GM18517 (cell line): ENCODE data around the gene KLHL12.
"Not testable (repeated sequence)": the region's sequence is repeated elsewhere in the genome, so short reads cannot be mapped to it uniquely, and the experiment has no call there.

Experiments used
- ATAC-seq: cut with Tn5 transposase; IDR thresholded peaks from one replicate; pipeline ENCODE4 v1.9.1; 2021; ENCODE audit warnings: mild to moderate bottlenecking, moderate library complexity; ENCODE audit not compliant: unreplicated experiment

Gene KLHL12

GRCh38 chr1:202952099-202952498, 25.1 kb upstream of the KLHL12 start:
- no peak for ATAC-seq

GRCh38 chr1:202951437-202951836, 24.4 kb upstream of the KLHL12 start:
- ATAC-seq = no peak

GRCh38 chr1:202945483-202945882, 18.4 kb upstream of the KLHL12 start:
- no peak for ATAC-seq

GRCh38 chr1:202944438-202944921, 17.4 kb upstream of the KLHL12 start:
- ATAC-seq = no peak

GRCh38 chr1:202942426-202942825, 15.4 kb upstream of the KLHL12 start:
- no peak for ATAC-seq

- ATAC-seq = no peak
Observed at GRCh38 chr1:202941372-202941771, 14.3 kb upstream of the KLHL12 start.

- ATAC-seq = no peak
Observed at GRCh38 chr1:202940561-202940960, 13.5 kb upstream of the KLHL12 start.

GRCh38 chr1:202938287-202938925, 11.4 kb upstream of the KLHL12 start:
- no peak for ATAC-seq

GRCh38 chr1:202936409-202936808, 9.4 kb upstream of the KLHL12 start:
- ATAC-seq = not testable (repeated sequence)

GRCh38 chr1:202935844-202936243, 8.8 kb upstream of the KLHL12 start:
- ATAC-seq = no peak

GRCh38 chr1:202934755-202935154, 7.7 kb upstream of the KLHL12 start:
- ATAC-seq = no peak

GRCh38 chr1:202932476-202932875, 5.4 kb upstream of the KLHL12 start:
- no peak for ATAC-seq

GRCh38 chr1:202923533-202923932, 3.5 kb downstream of the KLHL12 start:
- ATAC-seq = no peak

- ATAC-seq = no peak
Observed at GRCh38 chr1:202919615-202920014, 7.4 kb downstream of the KLHL12 start.

- no peak for ATAC-seq
Observed at GRCh38 chr1:202915146-202915545, 11.9 kb downstream of the KLHL12 start.

GRCh38 chr1:202912476-202912875, 14.6 kb downstream of the KLHL12 start:
- not testable (repeated sequence) for ATAC-seq

GRCh38 chr1:202909494-202909893, 17.5 kb downstream of the KLHL12 start:
- no peak for ATAC-seq

- ATAC-seq = no peak
Observed at GRCh38 chr1:202908998-202909397, 18.0 kb downstream of the KLHL12 start.

- ATAC-seq = no peak
Observed at GRCh38 chr1:202905331-202905730, 21.7 kb downstream of the KLHL12 start.

GRCh38 chr1:202903808-202904207, 23.2 kb downstream of the KLHL12 start:
- not testable (repeated sequence) for ATAC-seq

GRCh38 chr1:202901555-202901954, 25.5 kb downstream of the KLHL12 start:
- ATAC-seq = no peak

- ATAC-seq = no peak
Observed at GRCh38 chr1:202892501-202892900, 34.5 kb downstream of the KLHL12 start.

- ATAC-seq = no peak
Observed at GRCh38 chr1:202890392-202890791, 36.6 kb downstream of the KLHL12 start.
